Measurements from ENCODE around the gene CHST15.

CHST15 gene

GRCh38 chr10:124011464-124011863, 81.9 kb downstream of the CHST15 start:
- no peak for DNase-seq (ENCODE audit: low read depth in 2 of 2)

- DNase-seq (ENCODE audit: low read depth in 2 of 2): no peak
Measured at GRCh38 chr10:124010563-124011131, 82.8 kb downstream of the CHST15 start.

DNA sequence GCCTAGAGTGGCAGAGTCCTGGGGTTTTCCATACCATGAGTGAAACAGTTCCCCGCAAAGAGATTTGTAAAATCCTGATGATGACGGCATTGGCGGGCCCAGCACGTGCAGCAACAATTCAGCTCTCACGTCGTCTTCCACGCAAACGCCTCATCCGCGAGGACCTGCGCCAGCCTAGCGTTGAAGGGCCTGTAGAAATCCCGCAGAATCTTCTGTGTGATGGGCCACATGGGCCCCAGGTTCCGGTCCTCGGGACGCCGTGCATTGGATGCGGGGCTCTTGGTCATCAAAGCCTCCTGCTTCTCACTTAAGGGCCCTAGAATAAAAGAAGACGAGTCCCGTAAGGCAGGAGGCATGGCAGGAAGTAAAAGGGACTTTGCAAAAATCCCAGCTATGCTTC, 83.4 kb downstream of the CHST15 start:
- DNase-seq (ENCODE audit: low read depth in 2 of 2): no peak

DNA sequence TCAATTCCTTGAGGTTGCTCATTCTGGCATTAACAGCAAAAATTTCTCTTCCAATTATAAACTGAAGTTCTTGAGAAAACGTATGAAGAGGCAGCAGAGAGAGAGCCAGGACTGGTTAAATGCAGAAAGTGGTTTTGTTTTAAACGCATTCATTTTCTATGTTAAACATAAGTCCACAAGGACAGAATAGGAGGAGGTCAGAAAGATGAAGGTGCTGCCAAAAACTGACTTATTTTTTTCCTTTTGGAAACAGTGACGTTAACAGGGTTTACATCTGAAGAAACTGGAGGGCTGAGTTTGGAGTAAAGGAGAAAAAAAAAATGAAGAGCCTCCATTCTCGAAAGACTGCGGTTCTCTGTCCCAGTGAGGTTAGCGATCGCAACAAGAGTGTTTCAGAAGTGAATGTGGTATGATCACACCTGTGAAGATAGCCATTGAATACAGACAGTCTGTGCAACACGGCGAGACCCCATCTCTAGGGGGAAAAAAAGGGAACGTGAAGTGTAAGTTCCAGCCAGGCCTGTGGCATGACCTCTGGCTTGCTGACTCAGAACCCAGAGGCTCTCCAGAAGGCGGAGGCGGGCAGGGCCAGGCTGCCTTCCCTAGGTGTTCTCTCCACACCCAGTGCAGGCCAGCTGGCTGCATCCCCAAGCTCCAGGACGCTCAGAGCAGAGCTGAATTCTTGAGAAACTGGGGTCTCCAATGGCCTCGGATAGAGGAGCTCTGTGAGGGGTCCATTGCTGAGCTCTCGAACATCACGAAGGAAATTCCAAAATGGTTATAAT, 84.0 kb downstream of the CHST15 start:
- DNase-seq (ENCODE audit: low read depth in 2 of 2): no peak

DNA sequence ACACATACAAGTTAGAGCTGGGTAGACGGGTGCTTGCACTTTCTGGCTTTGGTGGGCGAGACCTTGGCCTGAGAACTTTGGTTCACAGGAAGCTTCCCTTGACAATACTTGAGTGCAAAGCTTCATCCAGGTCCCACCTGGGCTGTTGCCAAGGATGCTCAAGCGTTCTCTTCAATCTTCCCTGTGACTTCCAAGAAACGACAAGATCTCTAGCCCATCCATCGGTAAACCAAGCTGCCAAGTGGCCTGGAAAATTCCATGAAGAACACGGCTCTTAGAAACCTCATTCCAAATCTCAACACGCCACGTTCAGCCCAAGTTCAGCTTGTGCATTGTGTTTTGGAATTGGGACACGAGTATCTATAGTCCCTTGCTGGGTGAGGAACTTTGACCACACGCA, 84.7 kb downstream of the CHST15 start:
- DNase-seq (ENCODE audit: low read depth in 2 of 2): no peak

DNA sequence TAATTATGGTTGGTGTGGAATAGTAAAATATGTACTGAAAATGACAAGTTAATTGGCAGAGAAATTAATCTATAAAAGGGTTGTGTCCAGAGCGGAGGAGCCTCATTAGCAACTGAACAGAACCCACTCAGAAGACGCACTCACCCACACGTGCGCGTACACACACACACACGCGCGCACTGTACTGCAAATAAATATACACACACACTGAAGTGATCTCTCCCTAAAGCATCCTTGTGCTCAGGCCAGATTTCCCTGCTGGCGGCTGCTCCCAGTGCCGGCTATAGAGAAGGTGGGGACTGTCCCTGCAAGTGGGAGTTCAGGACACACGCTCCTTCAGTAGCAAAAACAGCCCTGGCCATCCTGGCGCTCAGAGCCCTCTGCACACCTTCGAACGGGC, 85.2 kb downstream of the CHST15 start:
- no peak for DNase-seq (ENCODE audit: low read depth in 2 of 2)

GRCh38 chr10:124007773-124008145, 85.6 kb downstream of the CHST15 start:
- no peak for DNase-seq (ENCODE audit: low read depth in 2 of 2)

GRCh38 chr10:124007102-124007772, 86.2 kb downstream of the CHST15 start:
- no peak for DNase-seq (ENCODE audit: low read depth in 2 of 2)

DNA sequence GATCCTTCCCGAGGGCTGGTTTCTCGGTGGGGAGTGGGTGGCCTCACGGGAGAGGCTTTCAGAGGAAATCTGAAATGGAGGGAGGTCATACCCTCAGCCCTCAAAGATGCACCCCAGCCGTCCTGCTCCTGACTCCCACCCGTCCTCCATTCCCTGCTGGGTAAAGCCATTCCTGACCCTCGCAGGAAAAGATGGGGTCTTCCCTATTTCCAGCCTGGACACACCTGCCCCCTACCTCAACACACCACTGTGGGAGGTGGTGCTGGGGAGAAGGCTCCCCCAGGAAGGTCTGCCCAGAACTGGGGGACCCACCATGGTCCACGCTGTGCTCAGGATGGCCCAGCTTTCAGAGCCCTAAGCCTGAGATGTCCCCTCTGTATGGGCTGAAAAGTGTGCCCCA, 86.9 kb downstream of the CHST15 start:
- DNase-seq (ENCODE audit: low read depth in 2 of 2): no peak

DNA sequence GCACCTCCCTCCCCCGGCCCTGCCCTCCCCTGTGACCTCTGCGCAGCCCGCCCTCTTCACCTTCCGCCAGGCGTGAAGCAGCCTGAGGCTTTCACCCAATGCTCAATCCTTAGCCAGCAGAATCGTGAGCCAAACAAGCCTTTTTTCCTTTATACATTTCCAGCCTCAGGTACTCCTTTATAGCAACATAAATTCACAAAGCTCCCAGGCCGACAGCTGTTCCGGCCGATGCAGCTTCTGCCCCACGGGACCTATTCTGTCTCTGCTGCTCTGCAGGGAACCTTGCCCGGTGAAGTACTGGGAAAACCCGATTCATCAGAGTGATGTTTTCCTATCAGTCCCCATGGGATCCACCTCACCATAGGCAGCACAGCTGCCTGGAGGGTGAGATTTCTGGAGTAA, 87.4 kb downstream of the CHST15 start:
- no peak for DNase-seq (ENCODE audit: low read depth in 2 of 2)

- DNase-seq (ENCODE audit: low read depth in 2 of 2): no peak
Measured at GRCh38 chr10:124005091-124005490, 88.3 kb downstream of the CHST15 start.

DNA sequence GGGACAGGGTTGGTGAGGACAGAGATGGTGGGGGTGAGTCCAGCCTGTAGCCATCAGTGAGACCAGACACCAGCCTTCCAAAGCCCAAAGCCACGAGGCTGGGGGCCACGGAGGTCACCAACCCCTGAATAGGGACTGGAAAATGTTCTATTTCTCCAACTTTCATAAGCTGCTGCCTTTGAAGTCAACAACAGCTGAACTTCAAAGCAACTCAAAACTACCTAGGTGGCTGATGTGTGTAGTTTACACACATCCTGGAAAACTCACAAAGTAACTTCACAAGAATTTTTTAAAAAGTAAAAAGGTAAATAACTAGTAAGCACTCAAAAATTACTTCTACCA, 88.8 kb downstream of the CHST15 start:
- DNase-seq (ENCODE audit: low read depth in 2 of 2): no peak

- DNase-seq (ENCODE audit: low read depth in 2 of 2): no peak
Measured at GRCh38 chr10:124003871-124004662, 89.3 kb downstream of the CHST15 start.

DNA sequence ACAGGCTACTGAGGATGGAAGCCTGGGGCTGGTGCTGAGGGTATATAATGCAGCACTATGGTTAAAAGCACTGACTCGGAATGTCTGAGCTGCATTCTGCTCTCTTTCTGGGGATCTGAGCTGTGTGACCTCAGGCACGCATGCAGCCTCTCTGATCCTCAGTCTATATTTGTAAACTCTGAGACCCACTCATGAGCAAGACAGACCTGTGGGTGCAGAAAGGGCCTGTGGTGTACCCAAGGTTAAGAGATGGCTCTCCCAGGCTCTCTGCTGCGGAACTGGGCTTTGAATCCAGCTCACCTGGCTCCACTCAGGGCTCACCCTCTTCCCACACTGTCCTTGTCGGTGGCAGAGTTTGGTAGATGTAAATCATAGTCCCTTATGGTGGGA, 89.9 kb downstream of the CHST15 start:
- DNase-seq (ENCODE audit: low read depth in 2 of 2): no peak

- DNase-seq (ENCODE audit: low read depth in 2 of 2): no peak
Measured at GRCh38 chr10:124003070-124003419, 90.4 kb downstream of the CHST15 start.

GRCh38 chr10:124002391-124003069, 90.9 kb downstream of the CHST15 start:
- DNase-seq (ENCODE audit: low read depth in 2 of 2): no peak

DNA sequence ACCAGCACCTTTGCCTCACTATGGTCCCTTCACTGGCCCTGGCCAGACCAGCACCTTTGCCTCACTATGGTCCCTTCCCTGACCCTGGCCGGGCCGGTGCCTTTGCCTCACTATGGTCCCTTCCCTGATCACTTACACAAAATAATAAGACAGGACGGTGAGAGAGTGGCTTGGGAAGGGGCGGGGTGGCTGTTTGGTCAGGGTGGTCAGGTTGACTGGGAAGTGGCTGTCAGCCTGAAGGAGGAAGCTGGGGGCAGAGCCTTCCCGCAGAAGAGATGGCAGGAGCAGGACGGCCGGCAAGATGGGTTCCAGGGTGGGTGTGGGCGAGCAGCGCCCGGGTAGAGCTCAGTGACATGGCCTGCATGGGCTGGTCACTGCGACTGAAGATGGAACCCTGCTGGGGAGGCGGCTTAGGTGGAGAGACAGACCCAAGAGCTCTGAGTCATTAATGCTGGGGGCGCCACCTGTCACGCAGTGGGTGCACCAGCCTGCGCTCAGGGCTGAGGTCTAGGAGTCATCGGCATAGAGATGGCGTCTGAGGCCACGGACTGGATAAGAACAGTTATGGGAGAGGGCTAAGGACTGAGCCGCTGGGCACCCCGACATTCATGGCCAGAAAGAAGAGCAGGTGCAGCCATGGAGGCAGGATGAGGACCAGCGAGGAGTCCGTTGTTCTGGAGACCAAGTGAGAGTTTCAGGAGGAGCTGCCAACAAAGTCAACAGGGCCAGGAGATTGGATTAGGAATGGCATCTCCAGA, 91.8 kb downstream of the CHST15 start:
- no peak for DNase-seq (ENCODE audit: low read depth in 2 of 2)

- no peak for DNase-seq (ENCODE audit: low read depth in 2 of 2)
Measured at GRCh38 chr10:124000792-124001201, 92.6 kb downstream of the CHST15 start.

GRCh38 chr10:123999956-124000615, 93.3 kb downstream of the CHST15 start:
- no peak for DNase-seq (ENCODE audit: low read depth in 2 of 2)

DNA sequence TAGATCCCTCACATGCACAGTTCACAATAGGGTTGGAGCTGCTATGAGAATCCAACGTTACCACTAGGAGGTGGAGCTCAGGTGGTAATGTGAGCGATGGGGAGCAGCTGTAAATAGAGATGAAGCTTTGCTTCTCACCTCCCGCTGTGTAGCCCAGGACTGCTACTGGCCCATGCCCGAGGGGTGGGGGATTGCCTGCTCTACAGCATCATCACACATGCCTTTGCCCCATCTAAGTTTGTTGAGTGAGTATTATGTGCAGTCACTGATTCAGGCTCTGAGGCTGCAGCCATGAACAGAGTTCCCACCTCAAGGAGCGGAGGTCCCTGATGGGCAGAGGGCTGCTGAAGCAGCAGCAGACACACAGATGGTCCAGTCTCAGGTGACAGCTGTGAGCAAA, 94.1 kb downstream of the CHST15 start:
- no peak for DNase-seq (ENCODE audit: low read depth in 2 of 2)
